22Rv1 (cell line): Measurements from ENCODE around the gene GCKR.

Experiments
- H3K27ac ChIP-seq: fragments of 450-650 bp; 2 replicates; pipeline ENCODE4 v1.5.1; 2017
- ZFX ChIP-seq: fragments of 450-650 bp; IDR thresholded peaks from 2 replicates; pipeline ENCODE4 v1.6.1; 2017; ENCODE audit warnings: antibody characterized with exemption, borderline replicate concordance
- TF ChIP-seq, protein P1 (sequence below): fragments of 450-650 bp; IDR thresholded peaks from 2 replicates; pipeline ENCODE4 v1.5.1; 2017; ENCODE audit warnings: mild to moderate bottlenecking

Gene GCKR

DNA sequence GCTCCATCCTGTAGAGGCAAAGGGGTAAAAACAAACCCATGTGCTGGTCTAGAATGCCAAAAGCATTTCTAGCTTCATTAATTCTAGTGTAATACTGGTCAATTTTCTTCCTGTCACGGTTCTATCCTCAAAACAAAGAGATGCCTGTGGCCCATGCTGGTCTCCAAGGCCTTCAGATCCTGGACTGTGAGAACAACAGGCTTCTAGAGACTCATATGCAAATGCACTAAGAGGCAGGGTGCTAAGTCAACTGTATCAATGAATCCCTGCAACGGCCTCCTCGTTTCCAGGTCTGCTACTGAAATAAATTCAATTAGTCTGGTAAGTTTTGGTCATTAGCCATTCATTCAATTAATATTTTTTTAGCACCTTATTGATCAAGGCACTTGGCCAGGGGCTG, 11.1 kb upstream of the GCKR start:
- no peak overlapping the region for H3K27ac ChIP-seq
- TF ChIP-seq, protein P1, sequence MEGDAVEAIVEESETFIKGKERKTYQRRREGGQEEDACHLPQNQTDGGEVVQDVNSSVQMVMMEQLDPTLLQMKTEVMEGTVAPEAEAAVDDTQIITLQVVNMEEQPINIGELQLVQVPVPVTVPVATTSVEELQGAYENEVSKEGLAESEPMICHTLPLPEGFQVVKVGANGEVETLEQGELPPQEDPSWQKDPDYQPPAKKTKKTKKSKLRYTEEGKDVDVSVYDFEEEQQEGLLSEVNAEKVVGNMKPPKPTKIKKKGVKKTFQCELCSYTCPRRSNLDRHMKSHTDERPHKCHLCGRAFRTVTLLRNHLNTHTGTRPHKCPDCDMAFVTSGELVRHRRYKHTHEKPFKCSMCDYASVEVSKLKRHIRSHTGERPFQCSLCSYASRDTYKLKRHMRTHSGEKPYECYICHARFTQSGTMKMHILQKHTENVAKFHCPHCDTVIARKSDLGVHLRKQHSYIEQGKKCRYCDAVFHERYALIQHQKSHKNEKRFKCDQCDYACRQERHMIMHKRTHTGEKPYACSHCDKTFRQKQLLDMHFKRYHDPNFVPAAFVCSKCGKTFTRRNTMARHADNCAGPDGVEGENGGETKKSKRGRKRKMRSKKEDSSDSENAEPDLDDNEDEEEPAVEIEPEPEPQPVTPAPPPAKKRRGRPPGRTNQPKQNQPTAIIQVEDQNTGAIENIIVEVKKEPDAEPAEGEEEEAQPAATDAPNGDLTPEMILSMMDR, result no peak

DNA sequence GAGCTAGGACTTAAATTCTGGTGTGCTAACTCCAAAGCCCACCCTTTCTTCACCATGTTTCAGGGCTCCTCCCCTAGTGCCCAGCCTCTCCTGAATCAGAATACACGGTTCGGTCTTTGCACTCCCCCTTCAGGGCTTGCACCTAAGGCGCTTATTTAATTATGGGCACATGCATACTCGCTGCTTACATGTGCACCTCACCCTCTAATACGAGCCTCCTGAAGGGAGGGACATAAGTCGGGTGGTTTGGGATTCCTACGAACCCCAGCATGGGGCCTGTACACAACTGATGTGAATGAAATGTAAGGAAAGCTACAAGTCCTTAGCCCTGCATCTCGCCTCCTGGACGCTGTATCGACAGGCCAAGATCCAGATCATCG, 7.5 kb upstream of the GCKR start:
- peak overlapping the region; percentile 53; the same call in 1 of the 2 replicates for H3K27ac ChIP-seq
- TF ChIP-seq ZFX, result no peak
- TF ChIP-seq, protein P1, result no peak; the same call in 1 of the 2 replicates

DNA sequence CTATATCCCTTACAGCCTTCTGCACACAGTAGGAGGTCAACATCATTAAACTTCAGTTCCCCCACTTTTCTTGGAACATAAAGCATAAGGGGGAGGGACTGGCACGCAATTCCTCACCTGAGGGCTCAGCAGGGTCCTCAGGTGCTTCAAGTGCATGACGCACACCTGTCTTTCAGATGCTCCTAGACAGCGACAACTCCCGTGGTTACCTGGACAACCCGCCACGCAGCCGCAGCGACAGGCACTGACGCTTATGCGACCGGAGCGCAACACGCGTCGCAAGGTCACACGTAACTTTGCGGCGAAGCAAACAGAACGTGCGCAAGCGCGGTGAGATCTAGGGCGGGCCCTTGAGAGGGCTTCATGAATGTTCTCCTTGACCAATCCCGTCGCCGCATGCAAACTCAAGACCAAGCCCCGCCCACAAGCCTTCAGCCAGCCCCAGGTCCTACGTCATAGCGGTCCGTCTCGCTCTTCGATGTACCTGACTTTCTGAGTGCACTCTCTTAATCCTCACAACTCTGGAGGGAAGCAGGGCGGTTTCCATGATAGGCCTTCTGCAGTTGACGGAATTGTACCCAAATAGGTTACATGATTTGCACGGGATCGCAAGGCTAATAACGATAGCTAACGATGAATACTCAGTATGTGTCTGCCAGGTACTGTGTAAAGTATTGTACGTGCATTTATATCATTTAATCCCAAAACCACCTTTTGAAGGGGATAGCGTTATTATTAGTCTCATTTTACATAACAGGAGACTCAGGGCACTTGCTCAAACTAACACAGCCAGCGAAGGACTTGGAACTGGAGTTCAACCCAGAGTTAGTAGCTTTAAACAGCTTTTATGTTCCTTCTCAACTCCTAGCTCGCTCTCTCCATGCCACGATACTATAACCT, 6.9 kb upstream of the GCKR start, which contains the start of gene IFT172:
Gene IFT172, minus strand, starts transcription at position 246 of the 900 bp plus-strand sequence. Its CDS starts 90 bp downstream, at position 156.
- H3K27ac ChIP-seq, result peak within 1 kb of the TSS; percentile 64
- TF ChIP-seq ZFX, result no peak
- TF ChIP-seq, protein P1, result no peak

DNA sequence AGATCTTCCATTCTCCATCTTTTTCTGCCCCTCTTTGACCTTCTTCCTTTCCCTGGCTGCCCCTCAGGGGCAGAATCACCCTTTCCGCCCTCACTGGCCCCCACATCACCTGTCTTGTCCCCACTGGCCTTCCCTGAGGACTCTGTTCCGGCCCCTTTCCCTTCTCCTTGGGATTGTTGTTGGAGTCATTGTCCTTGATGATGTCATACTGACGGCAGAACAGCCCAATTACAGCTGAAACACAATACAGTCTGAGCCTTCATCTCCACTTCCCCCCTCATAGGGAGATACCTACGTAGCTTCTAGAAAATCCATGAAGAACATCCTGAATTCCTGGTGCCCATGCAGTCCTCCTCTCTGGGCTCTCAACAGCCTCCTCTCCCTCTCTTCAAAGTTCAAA, 4.1 kb upstream of the GCKR start:
- no peak overlapping the region for H3K27ac ChIP-seq
- no peak for TF ChIP-seq ZFX
- TF ChIP-seq, protein P1, result no peak

DNA sequence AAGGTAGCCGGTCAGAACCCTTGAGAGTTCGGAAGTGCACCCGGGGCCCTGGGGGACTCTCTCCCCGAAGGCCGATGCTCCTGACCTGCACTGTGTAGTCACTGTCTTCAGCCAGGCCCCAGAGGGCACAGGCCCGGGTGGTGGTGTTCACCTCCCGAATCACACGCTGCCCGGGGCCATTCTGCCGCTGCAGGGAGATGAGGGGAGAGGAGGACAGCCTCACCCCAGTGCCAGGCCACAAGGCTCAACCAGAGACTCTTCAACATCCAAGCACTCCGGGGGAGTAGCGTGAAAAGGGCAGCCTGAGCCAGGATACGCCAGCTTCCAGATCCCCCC, 2.7 kb upstream of the GCKR start:
- no peak overlapping the region for H3K27ac ChIP-seq
- TF ChIP-seq, protein P1, result no peak
- TF ChIP-seq ZFX, result no peak

DNA sequence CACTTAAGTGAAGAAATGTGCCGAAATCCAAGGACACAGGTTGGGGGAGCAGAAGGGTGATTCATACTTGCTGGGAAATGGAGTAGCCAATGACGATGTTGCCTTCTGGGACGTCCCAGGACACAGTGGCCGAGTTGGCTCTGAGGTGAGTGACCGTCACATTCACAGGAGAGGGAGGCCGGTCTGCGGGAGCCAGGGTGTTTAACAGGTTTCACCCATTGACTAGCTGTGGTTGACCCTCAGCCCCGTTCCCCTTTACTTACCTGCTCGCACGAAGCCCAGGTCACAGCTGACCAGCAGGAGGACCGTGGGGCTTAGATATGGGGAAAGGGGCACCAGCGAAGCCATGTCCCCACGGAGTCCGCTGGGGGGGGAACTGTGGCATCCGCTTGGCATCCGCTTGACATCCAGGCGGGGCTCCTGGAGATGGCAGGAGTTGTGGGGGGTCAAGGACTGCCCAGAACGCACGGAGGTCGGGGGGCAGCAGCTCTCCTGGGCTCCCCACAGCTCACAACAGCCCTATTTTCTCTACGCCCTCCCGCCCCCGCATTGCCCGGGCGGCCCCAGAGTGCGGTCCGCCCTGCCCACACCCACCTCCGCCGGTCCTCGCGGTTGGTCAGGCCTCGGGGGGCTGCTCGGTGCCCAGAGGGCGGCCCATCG, 2.2 kb upstream of the GCKR start:
- no peak overlapping the region for H3K27ac ChIP-seq
- TF ChIP-seq ZFX, result no peak
- TF ChIP-seq, protein P1, result no peak
